ENCODE measurements around the gene NEK4. TPM values are rescaled to one million over a fixed set of nuclear protein-coding genes. Genes with fewer than 3 reads are reported as not detected.
A peak's percentile ranks its signal among the peaks of the same experiment; 100 is the strongest.

NEK4 gene
- total and polyA plus RNA-seq, 4 donors: 30.8 to 47.3 (median 38.4) TPM

DNA sequence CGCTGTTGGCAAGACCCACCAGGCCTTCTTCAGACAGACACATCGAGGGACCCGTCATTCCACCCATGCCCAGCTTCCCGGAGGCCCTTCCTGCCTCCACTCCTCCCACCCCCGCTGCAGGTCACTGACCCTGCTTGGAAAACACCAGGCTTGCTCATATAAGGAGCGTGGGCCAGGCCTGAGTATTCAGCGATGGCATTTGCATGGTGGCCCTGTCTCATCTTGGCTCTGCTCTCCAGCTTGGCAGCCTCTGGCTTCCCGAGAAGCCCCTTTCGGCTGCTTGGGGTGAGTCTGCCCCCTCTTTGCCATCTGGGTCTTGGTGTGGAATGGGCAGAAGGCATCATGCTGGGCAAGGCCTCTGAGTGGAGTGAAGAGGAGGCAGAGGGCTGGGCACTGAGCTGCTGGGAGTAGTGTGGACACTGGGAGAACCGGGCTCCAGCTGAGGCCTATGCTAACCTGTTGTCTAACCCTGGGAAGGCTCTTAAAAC, 23.9 kb upstream of the NEK4 start, which contains the start of gene ITIH3:
Gene ITIH3, plus strand, starts transcription at position 185 of the 488 bp plus-strand sequence. Its CDS starts 8 bp downstream, at position 193.
- 79% methylated on average over 10 of the region's 10 CpGs for WGBS (ENCODE audit: insufficient coverage)
- Histone ChIP-seq H3K27me3 (ENCODE audit: control insufficient read depth, insufficient read depth, low read length) (no peaks in the 10 kb centered on the region), H3K36me3 (ENCODE audit: control insufficient read depth, insufficient read depth, low read length) (no peaks in the 10 kb centered on the region), H3K9me3 (ENCODE audit: control insufficient read depth, insufficient read depth, low read length) (no peaks in the 10 kb centered on the region), H3K4me3 (ENCODE audit: low read depth, low read length) (no peak within 1 kb of the TSS), H3K27ac (ENCODE audit: low read depth, low read length) (no peak within 1 kb of the TSS), H3K4me1 (ENCODE audit: control insufficient read depth, insufficient read depth, low read length) (peaks cover 7% of the 10 kb centered on the region)
- peak in 1 of 6 donors; percentile 7 for DNase-seq (ENCODE audit: low read depth in 4 of 6, low spot score in 6 of 6)

DNA sequence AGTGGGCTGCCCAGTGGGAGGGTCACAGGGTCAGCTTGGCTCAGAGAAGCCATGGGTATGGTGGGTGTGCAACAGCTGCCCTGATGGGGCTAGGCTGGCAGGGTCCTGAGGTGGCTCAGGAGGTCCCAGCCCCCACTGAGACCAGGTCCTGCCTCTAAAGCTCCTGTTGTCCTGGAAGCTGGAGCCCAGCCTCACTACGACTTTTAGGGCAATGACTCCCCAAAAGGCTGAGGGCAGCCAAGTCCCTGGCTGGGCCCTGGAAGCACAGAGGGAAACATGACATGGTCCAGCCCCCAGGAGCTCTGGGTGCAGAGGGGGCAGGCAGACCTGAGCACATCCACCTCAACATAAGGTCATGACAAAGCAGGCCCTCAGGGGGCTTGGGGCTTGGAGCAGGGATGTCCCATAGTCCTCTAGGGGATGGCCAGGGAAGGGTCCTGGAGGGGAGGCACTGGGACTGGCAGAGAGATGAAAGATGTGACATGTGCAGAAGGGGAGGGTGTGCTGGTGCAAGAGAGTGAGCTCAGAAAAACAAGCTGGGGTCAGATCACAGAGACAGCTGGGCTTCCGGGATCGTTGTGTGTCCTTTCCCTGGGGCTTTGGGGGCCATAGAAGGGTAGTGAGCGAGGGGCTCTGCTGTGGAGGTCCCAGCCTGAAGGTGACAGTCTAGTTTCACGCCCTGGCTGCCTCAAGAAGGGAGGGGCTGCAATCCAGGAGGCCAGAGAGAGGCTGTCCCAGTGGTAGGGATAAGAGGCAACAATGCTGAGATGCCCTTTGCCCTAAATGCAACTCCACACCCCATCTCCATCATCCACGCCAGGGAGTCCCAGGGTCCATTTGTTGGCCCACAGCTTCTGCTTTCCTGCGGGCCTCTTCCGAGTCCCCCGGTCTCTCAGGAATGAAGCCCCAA, 23.2 kb upstream of the NEK4 start:
- H3K36me3 ChIP-seq (ENCODE audit: control insufficient read depth, insufficient read depth, low read length): no peaks in the 10 kb centered on the region
- no peak overlapping the region for H3K4me3 ChIP-seq (ENCODE audit: low read depth, low read length)
- H3K9me3 ChIP-seq (ENCODE audit: control insufficient read depth, insufficient read depth, low read length): no peaks in the 10 kb centered on the region
- no peak for DNase-seq (ENCODE audit: low read depth in 4 of 6, low spot score in 6 of 6)
- H3K27ac ChIP-seq (ENCODE audit: low read depth, low read length): no peak overlapping the region
- peaks cover 7% of the 10 kb centered on the region for H3K4me1 ChIP-seq (ENCODE audit: control insufficient read depth, insufficient read depth, low read length)
- H3K27me3 ChIP-seq (ENCODE audit: control insufficient read depth, insufficient read depth, low read length): no peaks in the 10 kb centered on the region
- WGBS (ENCODE audit: insufficient coverage): 79% methylated on average over 9 of the region's 9 CpGs

DNA sequence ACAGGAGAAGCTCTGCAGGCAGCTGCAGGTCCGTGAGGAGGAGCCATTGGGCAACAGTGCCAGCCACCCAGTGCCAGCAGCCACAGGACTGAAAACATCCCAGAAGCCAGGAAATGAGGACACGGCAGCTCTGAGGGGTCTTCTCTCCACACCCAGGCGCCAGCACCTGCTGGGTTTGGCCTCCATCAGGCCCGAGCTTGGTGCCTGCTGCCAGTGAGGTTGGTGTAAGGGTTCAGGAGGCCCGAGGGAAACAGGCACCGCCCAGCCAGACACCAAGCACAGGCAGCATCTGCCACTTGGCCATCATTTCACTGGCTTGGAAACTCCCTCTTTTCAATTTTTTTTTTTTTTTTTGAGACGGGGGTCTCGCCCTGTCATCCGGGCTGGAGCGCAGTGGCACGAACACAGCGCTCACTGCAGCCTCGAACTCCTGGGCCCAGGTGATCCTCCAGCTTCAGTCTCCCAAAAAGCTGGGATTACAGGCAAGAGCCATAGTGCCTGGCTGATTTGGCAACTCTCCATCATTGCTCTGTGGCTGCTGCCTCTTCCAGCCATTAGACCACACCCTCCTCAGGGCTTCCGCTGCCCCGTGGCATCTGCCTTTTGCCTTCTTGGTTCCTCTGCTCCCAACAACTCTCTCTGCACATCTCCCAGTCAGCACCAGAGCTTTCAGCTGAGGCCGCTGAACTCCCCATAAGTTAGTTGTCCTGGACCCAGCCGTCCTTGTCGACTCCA, 22.4 kb upstream of the NEK4 start:
- Histone ChIP-seq H3K27me3 (ENCODE audit: control insufficient read depth, insufficient read depth, low read length) (no peaks in the 10 kb centered on the region), H3K4me3 (ENCODE audit: low read depth, low read length) (no peak overlapping the region), H3K4me1 (ENCODE audit: control insufficient read depth, insufficient read depth, low read length) (peaks cover 7% of the 10 kb centered on the region), H3K36me3 (ENCODE audit: control insufficient read depth, insufficient read depth, low read length) (no peaks in the 10 kb centered on the region), H3K9me3 (ENCODE audit: control insufficient read depth, insufficient read depth, low read length) (no peaks in the 10 kb centered on the region), H3K27ac (ENCODE audit: low read depth, low read length) (no peak overlapping the region)
- DNase-seq (ENCODE audit: low read depth in 4 of 6, low spot score in 6 of 6): peak in 1 of 6 donors; percentile 1
- WGBS (ENCODE audit: insufficient coverage): 87% methylated on average over 16 of the region's 18 CpGs

DNA sequence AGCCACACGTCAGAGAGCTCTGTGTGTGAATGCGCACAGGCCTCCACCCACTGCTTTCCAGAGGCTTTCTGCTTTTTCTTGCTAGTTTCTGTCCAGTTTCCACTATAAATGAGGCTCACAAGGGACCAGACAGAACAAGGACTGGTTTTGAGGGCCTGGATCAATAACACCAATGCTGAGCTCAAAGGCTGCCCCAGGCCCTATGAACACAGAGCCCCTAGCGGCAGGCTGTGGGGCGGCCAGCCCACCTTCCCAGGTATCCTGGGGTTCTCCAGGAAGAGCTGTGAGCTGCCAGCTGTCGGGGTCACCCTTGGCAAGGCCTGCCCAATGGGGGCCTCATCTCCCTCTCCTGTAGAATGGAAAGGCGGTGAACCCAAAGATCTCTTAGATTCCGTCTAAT, 21.7 kb upstream of the NEK4 start:
- H3K27me3 ChIP-seq (ENCODE audit: control insufficient read depth, insufficient read depth, low read length): no peaks in the 10 kb centered on the region

DNA sequence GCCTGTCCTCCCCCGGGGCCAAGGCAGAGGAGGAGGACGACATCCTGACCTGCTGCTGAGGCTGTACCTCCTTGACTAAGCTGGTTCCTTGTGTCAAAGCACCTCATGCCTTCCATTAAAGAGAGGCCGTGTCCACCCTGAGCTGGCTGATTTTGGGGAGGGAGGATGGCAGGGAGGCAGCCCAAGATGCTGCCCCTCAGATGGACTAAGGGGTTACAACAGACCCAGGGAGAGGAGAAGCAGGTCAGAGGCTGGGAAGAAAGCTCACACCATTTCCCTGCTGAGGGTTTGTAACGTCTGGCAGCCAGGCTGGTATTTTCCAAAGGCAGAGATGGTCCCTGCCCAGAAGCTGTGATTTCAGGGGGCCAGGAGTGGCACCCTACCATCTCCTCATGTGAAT, 21.2 kb upstream of the NEK4 start:
- H3K27ac ChIP-seq (ENCODE audit: low read depth, low read length): no peak overlapping the region
- WGBS (ENCODE audit: insufficient coverage): 87% methylated on average over 3 of the region's 4 CpGs
- H3K36me3 ChIP-seq (ENCODE audit: control insufficient read depth, insufficient read depth, low read length): no peaks in the 10 kb centered on the region

More for the DNA sequence above, 21.7 kb upstream of the NEK4 start:
- Histone ChIP-seq H3K36me3 (ENCODE audit: control insufficient read depth, insufficient read depth, low read length) (no peaks in the 10 kb centered on the region), H3K4me3 (ENCODE audit: low read depth, low read length) (no peak overlapping the region), H3K9me3 (ENCODE audit: control insufficient read depth, insufficient read depth, low read length) (no peaks in the 10 kb centered on the region), H3K27ac (ENCODE audit: low read depth, low read length) (no peak overlapping the region), H3K4me1 (ENCODE audit: control insufficient read depth, insufficient read depth, low read length) (peaks cover 7% of the 10 kb centered on the region)
- WGBS (ENCODE audit: insufficient coverage): 70% methylated on average over 6 of the region's 7 CpGs
- DNase-seq (ENCODE audit: low read depth in 4 of 6, low spot score in 6 of 6): no peak

DNA sequence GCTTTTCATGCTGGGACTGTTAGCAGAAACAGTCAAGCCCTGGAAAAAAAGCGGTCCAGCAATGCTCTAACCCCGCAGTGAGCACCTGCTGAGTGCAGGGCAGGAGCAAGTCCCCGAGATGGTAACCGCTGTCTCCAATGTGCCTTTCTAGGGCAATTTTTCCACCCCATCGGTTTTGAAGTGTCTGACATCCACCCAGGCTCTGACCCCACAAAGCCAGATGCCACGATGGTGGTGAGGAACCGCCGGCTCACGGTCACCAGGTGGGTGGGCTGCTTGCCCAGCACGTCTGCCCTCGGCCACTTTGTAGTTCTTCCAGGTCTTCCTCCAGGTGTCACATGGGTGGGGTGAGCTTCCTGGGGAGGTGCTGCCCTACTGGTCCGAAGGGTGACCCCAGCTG, 20.6 kb upstream of the NEK4 start:
- H3K9me3 ChIP-seq (ENCODE audit: control insufficient read depth, insufficient read depth, low read length): no peaks in the 10 kb centered on the region
- no peak overlapping the region for H3K4me3 ChIP-seq (ENCODE audit: low read depth, low read length)
- no peak overlapping the region for H3K27ac ChIP-seq (ENCODE audit: low read depth, low read length)
- H3K36me3 ChIP-seq (ENCODE audit: control insufficient read depth, insufficient read depth, low read length): no peaks in the 10 kb centered on the region
- no peak for DNase-seq (ENCODE audit: low read depth in 4 of 6, low spot score in 6 of 6)
- H3K4me1 ChIP-seq (ENCODE audit: control insufficient read depth, insufficient read depth, low read length): peaks cover 7% of the 10 kb centered on the region
- no peaks in the 10 kb centered on the region for H3K27me3 ChIP-seq (ENCODE audit: control insufficient read depth, insufficient read depth, low read length)
- 54% methylated on average over 12 of the region's 12 CpGs for WGBS (ENCODE audit: insufficient coverage)

More for the DNA sequence above, 21.2 kb upstream of the NEK4 start:
- no peak overlapping the region for H3K4me3 ChIP-seq (ENCODE audit: low read depth, low read length)
- no peaks in the 10 kb centered on the region for H3K27me3 ChIP-seq (ENCODE audit: control insufficient read depth, insufficient read depth, low read length)
- no peaks in the 10 kb centered on the region for H3K9me3 ChIP-seq (ENCODE audit: control insufficient read depth, insufficient read depth, low read length)
- peaks cover 7% of the 10 kb centered on the region for H3K4me1 ChIP-seq (ENCODE audit: control insufficient read depth, insufficient read depth, low read length)
- no peak for DNase-seq (ENCODE audit: low read depth in 4 of 6, low spot score in 6 of 6)

DNA sequence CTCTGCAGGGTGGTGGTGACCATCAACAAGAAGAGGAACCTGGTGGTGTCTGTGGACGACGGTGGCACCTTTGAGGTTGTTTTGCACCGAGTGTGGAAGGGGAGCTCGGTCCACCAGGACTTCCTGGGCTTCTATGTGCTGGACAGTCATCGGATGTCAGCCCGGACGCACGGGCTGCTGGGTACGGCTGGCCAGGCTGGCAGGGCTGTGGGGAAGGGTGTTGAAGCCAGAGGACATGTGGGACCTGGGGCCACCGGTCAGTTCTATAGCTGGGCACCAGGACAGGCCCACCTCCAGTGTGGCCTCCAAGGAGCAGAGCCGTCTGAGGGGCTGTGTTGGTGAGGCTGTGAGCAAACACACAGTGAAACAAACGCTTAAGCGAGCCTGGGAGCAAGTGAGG, 20.0 kb upstream of the NEK4 start:
- no peak for DNase-seq (ENCODE audit: low read depth in 4 of 6, low spot score in 6 of 6)
- no peaks in the 10 kb centered on the region for H3K36me3 ChIP-seq (ENCODE audit: control insufficient read depth, insufficient read depth, low read length)
- H3K27me3 ChIP-seq (ENCODE audit: control insufficient read depth, insufficient read depth, low read length): no peaks in the 10 kb centered on the region
- 93% methylated on average over 13 of the region's 13 CpGs for WGBS (ENCODE audit: insufficient coverage)
- no peak overlapping the region for H3K27ac ChIP-seq (ENCODE audit: low read depth, low read length)
- no peaks in the 10 kb centered on the region for H3K9me3 ChIP-seq (ENCODE audit: control insufficient read depth, insufficient read depth, low read length)
- no peak overlapping the region for H3K4me3 ChIP-seq (ENCODE audit: low read depth, low read length)
- peaks cover 7% of the 10 kb centered on the region for H3K4me1 ChIP-seq (ENCODE audit: control insufficient read depth, insufficient read depth, low read length)

DNA sequence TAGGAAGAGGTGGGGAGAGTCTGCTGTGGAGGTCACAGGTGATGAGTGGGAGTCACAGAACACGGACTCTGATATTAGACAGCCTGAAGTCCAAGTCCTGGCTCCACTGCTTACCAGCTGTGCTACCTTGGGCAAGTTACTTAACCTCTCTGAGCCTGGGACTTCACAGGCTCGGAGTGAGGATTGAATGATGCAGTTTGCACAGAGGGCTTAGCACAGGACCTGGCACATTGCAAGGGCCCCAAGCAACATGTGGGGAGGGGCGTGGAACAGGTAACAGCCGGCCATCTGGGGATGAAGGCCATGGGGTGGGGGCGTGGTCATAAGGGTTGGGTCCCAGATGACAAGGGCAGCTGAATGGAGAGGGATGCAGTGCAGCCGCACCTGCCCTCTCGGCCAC, 19.6 kb upstream of the NEK4 start:
- Histone ChIP-seq H3K36me3 (ENCODE audit: control insufficient read depth, insufficient read depth, low read length) (no peaks in the 10 kb centered on the region), H3K27ac (ENCODE audit: low read depth, low read length) (no peak overlapping the region), H3K27me3 (ENCODE audit: control insufficient read depth, insufficient read depth, low read length) (no peaks in the 10 kb centered on the region), H3K4me3 (ENCODE audit: low read depth, low read length) (no peak overlapping the region), H3K4me1 (ENCODE audit: control insufficient read depth, insufficient read depth, low read length) (peaks cover 7% of the 10 kb centered on the region), H3K9me3 (ENCODE audit: control insufficient read depth, insufficient read depth, low read length) (no peaks in the 10 kb centered on the region)
- WGBS (ENCODE audit: insufficient coverage): 84% methylated on average over 7 of the region's 7 CpGs
- no peak for DNase-seq (ENCODE audit: low read depth in 4 of 6, low spot score in 6 of 6)

DNA sequence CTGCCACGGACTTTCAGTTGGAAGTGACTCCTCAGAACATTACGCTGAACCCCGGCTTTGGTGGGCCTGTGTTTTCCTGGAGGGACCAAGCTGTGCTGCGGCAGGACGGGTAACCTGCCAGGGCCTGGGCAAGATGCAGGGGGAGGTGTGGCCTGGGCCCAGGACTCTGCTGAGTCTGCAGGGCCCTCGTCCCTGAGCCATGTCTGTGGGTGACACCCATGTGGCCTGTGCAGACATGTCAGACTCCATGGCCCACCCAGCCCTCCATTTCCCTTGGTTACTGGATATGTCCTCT, 19.0 kb upstream of the NEK4 start:
- no peaks in the 10 kb centered on the region for H3K36me3 ChIP-seq (ENCODE audit: control insufficient read depth, insufficient read depth, low read length)
- no peaks in the 10 kb centered on the region for H3K27me3 ChIP-seq (ENCODE audit: control insufficient read depth, insufficient read depth, low read length)
- no peak overlapping the region for H3K27ac ChIP-seq (ENCODE audit: low read depth, low read length)
- H3K4me3 ChIP-seq (ENCODE audit: low read depth, low read length): no peak overlapping the region
- H3K9me3 ChIP-seq (ENCODE audit: control insufficient read depth, insufficient read depth, low read length): no peaks in the 10 kb centered on the region
- peaks cover 7% of the 10 kb centered on the region for H3K4me1 ChIP-seq (ENCODE audit: control insufficient read depth, insufficient read depth, low read length)
- WGBS (ENCODE audit: insufficient coverage): 85% methylated on average over 6 of the region's 6 CpGs
- DNase-seq (ENCODE audit: low read depth in 4 of 6, low spot score in 6 of 6): no peak

Data from spinal cord (tissue), 10 donors.